ENCODE data around the gene PDLIM3.
A peak's percentile ranks its signal among the peaks of the same experiment; 100 is the strongest.

PDLIM3 gene

GRCh38 chr4:185470501-185471195 is 64.7 kb downstream of the PDLIM3 start:
- DNase-seq: peak; percentile 11

- no peak for DNase-seq
These were observed 65.6 kb downstream of the PDLIM3 start for GRCh38 chr4:185469580-185470154.

GRCh38 chr4:185468999-185469398 is 66.3 kb downstream of the PDLIM3 start:
- no peak for DNase-seq

GRCh38 chr4:185467991-185468390 is 67.3 kb downstream of the PDLIM3 start:
- DNase-seq: no peak

- DNase-seq: peak; percentile 40
These were observed 68.2 kb downstream of the PDLIM3 start for GRCh38 chr4:185467101-185467500.

- DNase-seq: no peak
These were observed 69.6 kb downstream of the PDLIM3 start for GRCh38 chr4:185465707-185466106.

GRCh38 chr4:185464887-185465286 is 70.4 kb downstream of the PDLIM3 start:
- no peak for DNase-seq

GRCh38 chr4:185464183-185464582 is 71.1 kb downstream of the PDLIM3 start:
- no peak for DNase-seq

- no peak for DNase-seq
These were observed 71.8 kb downstream of the PDLIM3 start for GRCh38 chr4:185463541-185463940.

- no peak for DNase-seq
These were observed 73.7 kb downstream of the PDLIM3 start for GRCh38 chr4:185461565-185461964.

GRCh38 chr4:185457136-185457535 is 78.2 kb downstream of the PDLIM3 start:
- DNase-seq: no peak

- no peak for DNase-seq
These were observed 79.2 kb downstream of the PDLIM3 start for GRCh38 chr4:185456131-185456530.
